ENCODE results near the gene FCRL6.

FCRL6 gene

GRCh38 chr1:159780583-159781582 lies 21.3 kb upstream of the FCRL6 start, which contains the start of gene DUSP23:
DUSP23 (plus strand) TSS chr1:159780962; CDS start chr1:159781101, 139 bp downstream.
- Histone ChIP-seq H3K4me3 (ENCODE audit: low read depth, low read length) (peak within 1 kb of the TSS; percentile 38), H3K27me3 (ENCODE audit: insufficient read depth, low read depth, severe bottlenecking) (peaks cover 99% of the 10 kb centered on the region), H3K9me3 (ENCODE audit: severe bottlenecking) (peaks cover 16% of the 10 kb centered on the region), H3K27ac (no peak within 1 kb of the TSS), H3K36me3 (no peaks in the 10 kb centered on the region)
- peak; percentile 92 for DNase-seq
- TF ChIP-seq CTCF (IDR thresholded peaks at IDR 0.05; ENCODE audit: low read depth, low read length) = peak; percentile 98

GRCh38 chr1:159781992-159782391 lies 20.2 kb upstream of the FCRL6 start:
- H3K27me3 ChIP-seq (ENCODE audit: insufficient read depth, low read depth, severe bottlenecking) = peaks cover 99% of the 10 kb centered on the region
- peaks cover 16% of the 10 kb centered on the region for H3K9me3 ChIP-seq (ENCODE audit: severe bottlenecking)
- no peak for TF ChIP-seq CTCF (IDR thresholded peaks at IDR 0.05; ENCODE audit: low read depth, low read length)
- DNase-seq = no peak
- no peak overlapping the region for H3K4me3 ChIP-seq (ENCODE audit: low read depth, low read length)
- no peak overlapping the region for H3K27ac ChIP-seq
- H3K36me3 ChIP-seq = no peaks in the 10 kb centered on the region

DNA sequence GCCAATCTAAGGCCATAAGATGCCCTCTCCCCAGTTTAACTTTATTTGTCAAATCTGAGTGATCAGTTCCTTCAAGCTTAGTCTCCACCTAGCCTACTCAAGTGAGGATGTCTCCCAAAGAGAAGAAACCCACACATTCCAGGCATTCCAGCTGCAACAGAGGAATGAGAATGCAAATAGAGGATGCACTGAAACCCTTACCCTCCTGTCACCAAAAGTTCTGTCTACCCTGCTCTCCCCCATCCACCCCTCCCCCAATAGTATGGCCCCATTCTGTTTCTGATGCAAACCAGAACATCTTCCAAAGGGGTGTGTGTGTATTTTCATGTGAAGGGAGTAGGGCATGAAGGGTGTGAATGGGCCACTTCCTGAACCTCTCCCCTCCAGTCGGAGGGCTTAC lies 18.4 kb upstream of the FCRL6 start:
- Histone ChIP-seq H3K36me3 (no peaks in the 10 kb centered on the region), H3K27ac (no peak overlapping the region), H3K4me3 (ENCODE audit: low read depth, low read length) (no peak overlapping the region), H3K9me3 (ENCODE audit: severe bottlenecking) (peaks cover 16% of the 10 kb centered on the region), H3K27me3 (ENCODE audit: insufficient read depth, low read depth, severe bottlenecking) (peaks cover 100% of the 10 kb centered on the region)
- no peak for DNase-seq
- TF ChIP-seq CTCF (IDR thresholded peaks at IDR 0.05; ENCODE audit: low read depth, low read length) = no peak

DNA sequence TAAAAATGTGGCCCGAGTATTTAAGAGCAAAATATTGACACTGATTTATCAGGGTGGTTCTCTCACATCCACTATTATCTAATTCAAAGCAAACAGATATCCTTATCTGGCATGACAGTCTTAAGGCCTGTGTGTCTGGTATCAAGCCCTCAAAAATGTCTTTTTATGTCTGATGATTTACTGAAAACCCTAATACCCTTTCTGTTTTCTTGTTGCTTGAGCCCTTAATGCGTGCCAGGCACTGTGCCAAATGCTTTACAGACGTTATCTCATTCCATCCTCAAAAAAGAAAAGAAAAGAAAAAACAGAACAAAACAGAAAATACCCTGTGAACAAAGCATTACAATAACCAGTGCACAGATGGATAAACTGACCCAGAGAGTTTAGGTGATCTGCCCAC lies 15.7 kb upstream of the FCRL6 start:
- no peak overlapping the region for H3K27ac ChIP-seq
- no peak for TF ChIP-seq CTCF (IDR thresholded peaks at IDR 0.05; ENCODE audit: low read depth, low read length)

GRCh38 chr1:159786966-159787365 lies 15.2 kb upstream of the FCRL6 start:
- no peak overlapping the region for H3K27ac ChIP-seq
- H3K36me3 ChIP-seq = no peaks in the 10 kb centered on the region
- H3K4me3 ChIP-seq (ENCODE audit: low read depth, low read length) = no peak overlapping the region
- no peak for DNase-seq
- TF ChIP-seq CTCF (IDR thresholded peaks at IDR 0.05; ENCODE audit: low read depth, low read length) = no peak
- peaks cover 97% of the 10 kb centered on the region for H3K27me3 ChIP-seq (ENCODE audit: insufficient read depth, low read depth, severe bottlenecking)
- H3K9me3 ChIP-seq (ENCODE audit: severe bottlenecking) = peaks cover 3% of the 10 kb centered on the region

More for the DNA sequence above, 15.7 kb upstream of the FCRL6 start:
- Histone ChIP-seq H3K4me3 (ENCODE audit: low read depth, low read length) (no peak overlapping the region), H3K9me3 (ENCODE audit: severe bottlenecking) (peaks cover 5% of the 10 kb centered on the region), H3K27me3 (ENCODE audit: insufficient read depth, low read depth, severe bottlenecking) (peaks cover 97% of the 10 kb centered on the region), H3K36me3 (no peaks in the 10 kb centered on the region)
- no peak for DNase-seq
